TTC549 (cell line): Measurements from ENCODE around the gene GNPTG.

Experiments used
- FAIRE-seq: peaks from 2 replicates; lab custom pipeline; 2012; peaks lifted over from hg19 to GRCh38; lab: Jason Lieb, UNC

Gene GNPTG

GRCh38 chr16:1347286-1347855 lies 4.4 kb upstream of the GNPTG start:
- no peak for FAIRE-seq

DNA sequence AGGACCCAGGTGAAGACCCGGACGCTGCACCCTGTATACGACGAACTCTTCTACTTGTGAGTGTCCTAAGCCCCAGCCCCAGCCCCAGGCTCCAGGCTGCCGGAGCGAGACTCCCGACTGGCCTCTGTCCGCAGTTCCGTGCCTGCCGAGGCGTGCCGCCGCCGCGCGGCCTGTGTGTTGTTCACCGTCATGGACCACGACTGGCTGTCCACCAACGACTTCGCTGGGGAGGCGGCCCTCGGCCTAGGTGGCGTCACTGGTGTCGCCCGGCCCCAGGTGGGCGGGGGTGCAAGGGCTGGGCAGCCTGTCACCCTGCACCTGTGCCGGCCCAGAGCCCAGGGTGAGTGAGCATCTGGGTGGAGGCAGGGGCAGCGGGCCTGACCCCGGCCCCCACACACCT lies 3.8 kb upstream of the GNPTG start:
- FAIRE-seq = no peak

GRCh38 chr16:1348441-1348840 lies 3.3 kb upstream of the GNPTG start:
- no peak for FAIRE-seq

- FAIRE-seq = no peak
These were observed 2.8 kb upstream of the GNPTG start for GRCh38 chr16:1348926-1349325.

DNA sequence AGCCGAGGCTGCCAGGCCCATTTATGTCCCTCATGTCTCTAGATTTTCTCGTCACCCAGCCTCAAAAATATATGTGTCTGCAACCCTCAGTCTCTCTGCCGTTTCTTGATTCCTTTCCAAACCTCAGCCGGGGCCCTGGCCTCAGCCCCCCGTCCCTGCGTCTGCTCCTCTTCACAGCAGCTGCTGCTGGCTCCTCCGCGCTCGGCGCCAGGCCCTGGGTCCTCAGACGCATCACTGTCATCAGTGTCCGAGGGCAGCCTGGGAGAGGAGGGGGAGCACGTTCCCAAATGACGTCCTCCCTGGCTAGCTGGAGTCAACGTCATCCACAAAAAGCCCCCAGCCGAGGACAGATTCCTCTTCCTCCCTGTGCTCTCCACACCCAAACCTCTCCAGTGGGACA lies 2.4 kb upstream of the GNPTG start:
- no peak for FAIRE-seq

GRCh38 chr16:1349951-1350350 lies 1.8 kb upstream of the GNPTG start:
- FAIRE-seq = no peak

DNA sequence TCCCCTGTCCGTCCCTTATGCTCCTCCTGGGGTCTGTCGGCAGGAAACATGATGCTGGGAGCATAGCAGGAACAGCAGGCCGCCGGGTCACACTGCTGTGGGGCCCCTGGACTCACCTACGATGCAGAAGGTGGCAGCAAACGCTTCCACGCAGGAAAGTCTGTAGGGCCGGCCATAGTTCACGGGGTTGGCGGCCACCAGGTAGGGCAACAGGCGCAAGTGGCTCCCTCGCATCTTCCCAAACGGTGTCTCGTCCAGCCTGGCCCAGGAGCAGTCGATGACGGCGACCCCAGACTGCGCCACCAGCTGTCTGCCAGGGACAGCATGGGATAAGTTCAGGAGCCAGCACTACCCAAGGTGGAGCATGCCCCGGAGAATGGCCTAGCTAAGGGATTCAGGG lies 1.0 kb upstream of the GNPTG start:
- FAIRE-seq = no peak

- no peak for FAIRE-seq
These were observed 533 bp upstream of the GNPTG start for GRCh38 chr16:1351215-1351581.

DNA sequence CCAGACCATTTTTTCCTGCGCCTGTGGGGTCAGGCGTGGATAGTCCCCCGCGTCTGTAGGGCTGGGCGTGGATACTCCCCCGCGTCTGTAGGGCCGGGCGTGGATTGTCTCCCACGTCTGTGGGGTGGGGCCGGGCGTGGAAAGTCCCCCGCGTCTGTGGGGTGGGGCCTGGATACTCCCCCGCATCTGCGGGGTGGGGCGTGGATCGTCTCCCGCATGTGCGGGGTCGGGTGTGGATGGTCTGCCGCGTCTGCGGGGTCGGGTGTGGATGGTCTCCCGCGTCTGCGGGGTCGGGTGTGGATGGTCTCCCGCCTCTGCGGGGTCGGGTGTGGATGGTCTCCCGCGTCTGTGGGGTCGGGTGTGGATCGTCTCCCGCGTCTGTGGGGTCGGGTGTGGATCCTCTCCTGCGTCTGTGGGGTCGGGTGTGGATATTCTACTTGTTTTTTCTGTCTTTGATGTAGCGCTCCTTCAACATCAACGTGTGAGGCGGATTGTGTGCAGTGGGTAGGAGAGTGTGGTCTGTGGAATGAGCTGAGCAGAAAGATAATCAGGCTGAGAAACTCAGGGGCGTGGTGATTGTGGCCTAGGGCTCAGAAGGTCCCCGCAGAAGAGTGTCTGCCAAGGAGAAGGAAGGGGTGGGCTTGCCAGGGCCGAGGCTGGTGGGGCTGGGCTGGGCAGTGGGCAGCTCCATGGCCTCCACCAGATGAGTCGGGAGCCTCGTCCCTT lies 3.2 kb downstream of the GNPTG start:
- FAIRE-seq = no peak

GRCh38 chr16:1355591-1355990 lies 3.9 kb downstream of the GNPTG start:
- no peak for FAIRE-seq

DNA sequence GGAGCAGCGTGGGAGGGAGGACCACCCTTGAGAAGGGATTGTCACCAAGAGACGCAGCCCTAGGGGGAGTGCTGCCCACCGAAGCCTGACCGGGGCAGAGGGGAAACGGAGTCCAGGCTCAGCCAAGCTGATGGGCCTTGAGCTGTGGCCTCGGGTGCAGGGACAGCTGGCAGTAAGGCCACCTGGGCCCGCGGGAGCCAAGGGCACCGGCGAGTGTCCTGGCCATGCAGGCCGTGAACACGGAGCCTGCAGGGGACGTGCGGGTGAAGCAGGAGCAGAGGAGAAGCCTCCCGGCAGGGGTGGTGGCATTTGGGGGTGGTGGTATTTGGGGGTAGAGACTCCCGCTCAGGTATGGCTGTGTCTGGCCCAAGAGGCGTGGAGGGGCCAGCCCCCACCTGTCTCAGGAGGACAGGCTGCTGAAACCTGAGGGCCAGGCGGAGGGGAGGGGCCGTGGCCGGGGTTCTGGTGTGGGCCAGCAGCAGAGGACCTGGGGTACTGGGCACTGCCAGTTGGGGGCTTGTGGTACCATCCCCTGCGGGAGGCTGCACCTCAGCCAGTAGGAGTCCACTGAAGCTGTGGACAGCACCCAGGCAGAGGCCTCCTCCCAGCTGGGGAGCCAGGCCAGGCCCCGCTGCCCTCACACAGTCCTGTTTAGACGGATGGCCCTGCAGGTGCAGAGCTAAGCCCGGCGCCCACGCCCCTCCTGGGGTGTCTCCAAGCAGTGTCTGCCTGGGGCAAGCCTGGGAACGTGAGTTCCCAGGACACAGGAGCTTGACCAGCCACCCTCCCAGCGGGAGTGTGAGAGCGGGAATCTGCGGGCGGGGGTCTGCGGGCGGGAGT lies 4.5 kb downstream of the GNPTG start:
- no peak for FAIRE-seq

DNA sequence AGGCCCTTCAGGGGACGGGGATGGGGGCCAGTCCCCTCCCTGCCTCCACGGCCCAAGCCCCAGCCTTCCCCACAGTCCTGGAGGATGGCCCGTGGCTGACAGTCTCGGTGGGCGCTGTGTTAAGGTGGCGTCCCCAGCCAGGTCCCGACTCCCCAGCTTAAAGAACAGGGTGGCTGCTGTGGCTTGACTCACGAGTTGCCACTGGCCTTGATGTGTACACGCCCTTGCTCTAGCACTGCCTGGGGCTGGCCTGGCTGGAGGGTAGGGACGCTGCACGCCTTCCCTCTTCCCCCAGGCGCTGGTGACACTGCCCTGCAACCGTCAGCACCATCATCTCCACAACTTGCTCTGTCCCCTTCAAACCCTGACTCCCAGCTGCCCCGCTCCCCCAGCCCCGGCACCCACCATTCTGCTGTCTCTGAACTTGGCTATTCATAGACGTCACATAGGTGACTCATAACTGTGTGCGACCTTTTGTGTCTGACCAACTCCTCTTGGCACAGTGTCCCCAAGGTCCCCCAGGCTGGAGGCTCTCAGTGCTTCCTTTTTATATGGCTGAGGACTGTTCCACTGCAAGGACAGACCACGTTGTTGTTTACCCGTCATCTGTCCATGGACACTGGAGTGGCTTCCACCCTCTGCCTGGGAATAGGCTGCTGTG lies 6.3 kb downstream of the GNPTG start:
- no peak for FAIRE-seq

DNA sequence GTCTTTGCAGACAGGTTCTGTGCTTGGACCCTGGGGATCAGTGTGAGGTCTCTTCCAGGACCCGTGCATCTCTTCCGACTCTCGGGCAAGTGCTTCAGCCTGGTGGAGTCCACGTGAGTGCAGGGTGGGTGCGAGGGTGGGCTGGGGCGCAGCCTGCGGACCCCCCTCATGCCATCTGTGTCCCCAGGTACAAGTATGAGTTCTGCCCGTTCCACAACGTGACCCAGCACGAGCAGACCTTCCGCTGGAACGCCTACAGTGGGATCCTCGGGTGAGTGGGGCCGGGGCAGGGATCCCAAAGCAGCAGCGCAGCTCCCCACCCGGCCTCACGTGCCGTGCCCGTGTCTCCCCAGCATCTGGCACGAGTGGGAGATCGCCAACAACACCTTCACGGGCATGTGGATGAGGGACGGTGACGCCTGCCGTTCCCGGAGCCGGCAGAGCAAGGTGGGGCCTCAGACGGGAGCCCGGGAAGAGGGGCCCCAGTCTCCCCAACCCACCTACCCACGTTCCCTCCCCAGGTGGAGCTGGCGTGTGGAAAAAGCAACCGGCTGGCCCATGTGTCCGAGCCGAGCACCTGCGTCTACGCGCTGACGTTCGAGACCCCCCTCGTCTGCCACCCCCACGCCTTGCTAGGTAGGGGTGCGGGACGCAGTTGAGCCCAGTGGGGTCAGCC lies 10.1 kb downstream of the GNPTG start:
- no peak for FAIRE-seq

- no peak for FAIRE-seq
These were observed 11.1 kb downstream of the GNPTG start for GRCh38 chr16:1362807-1363206.

GRCh38 chr16:1363501-1364041 lies 11.8 kb downstream of the GNPTG start:
- FAIRE-seq = no peak

DNA sequence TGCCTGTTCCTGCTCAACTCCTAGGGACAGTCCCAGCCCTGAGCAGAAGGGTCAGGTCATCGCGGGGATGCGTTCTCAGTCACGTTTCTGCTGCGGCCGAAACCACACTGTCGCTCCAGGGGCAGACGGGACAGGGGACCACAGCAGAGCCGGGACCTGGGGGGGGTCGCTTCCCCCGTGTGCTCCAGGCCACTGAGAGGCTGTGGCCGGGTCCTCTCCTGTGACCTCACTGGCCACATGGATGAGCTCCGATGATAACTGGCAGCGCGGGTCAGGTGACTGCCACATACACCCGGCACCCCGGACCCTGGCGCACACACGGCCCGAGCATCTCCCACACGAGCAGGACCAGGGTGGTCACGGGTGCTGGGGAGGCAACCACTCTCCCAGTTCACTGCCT lies 12.8 kb downstream of the GNPTG start:
- no peak for FAIRE-seq

DNA sequence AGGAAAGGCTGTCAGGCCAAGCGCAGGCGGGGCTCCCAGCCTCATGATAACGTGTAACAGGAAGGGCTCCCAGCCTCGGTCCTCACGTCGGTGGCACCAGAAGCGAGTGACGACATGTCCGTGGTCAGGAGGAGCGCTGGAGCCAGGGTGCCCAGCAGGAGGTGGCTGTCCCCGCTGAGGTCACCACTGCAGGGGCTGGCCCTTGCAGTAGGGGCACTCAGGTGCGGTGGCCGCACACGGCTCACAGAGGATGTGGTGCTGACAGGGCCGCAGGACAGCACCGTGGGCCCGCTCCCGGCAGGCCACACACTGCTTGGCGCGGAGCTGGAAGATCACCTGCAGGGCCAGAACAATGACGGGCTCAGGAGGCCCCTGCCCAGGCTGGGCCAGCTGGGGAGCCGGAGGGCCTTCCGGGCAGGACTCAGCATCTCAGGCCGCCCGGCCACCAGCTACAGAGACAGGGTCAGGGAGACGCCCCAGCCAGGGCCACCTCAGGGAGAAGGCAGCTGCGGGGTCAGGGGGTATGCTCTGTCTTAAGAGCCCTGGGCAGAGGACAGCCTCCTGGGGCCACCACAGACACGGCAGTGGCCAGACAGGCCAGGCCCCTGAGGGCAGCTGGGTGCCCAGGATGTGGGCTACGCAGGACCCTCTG lies 14.5 kb downstream of the GNPTG start:
- no peak for FAIRE-seq

- no peak for FAIRE-seq
These were observed 15.1 kb downstream of the GNPTG start for GRCh38 chr16:1366712-1367299.

DNA sequence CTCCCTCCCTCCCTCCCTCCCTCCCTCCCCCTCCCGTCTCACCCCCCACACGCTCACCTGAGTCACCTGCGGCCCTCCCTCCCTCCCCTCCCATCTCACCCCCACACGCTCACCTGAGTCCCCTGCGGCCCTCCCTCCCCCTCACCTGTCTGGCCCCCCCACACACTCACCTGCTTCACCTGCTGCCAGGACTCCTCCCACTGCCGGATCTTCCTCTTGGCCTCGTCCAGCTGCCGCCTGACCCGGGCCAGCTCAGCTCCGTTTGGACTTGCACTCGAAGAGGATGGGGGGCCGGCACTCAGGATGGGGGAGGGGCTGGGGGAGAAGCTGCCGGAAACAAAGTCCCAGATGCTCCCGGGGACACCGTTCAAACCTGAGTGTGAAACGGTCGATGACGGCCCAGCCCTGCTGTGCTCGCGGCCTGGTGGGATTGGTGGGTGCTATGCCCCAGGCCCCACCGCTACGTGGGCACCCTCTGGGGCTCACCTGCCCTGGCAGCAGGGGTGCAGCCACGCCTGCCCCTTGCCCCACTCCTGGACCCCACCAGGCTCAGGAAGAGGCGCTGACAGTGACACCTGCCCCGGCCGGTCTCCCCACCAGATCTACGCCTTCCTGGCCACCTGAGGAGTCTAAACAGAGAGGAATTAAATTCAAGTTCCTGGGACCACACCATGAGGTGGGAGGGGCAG lies 15.9 kb downstream of the GNPTG start:
- no peak for FAIRE-seq
